ENCODE results near the gene ACTG2.
"Not testable (repeated sequence)": the region's sequence is repeated elsewhere in the genome, so short reads cannot be mapped to it uniquely, and the experiment has no call there.

DNA sequence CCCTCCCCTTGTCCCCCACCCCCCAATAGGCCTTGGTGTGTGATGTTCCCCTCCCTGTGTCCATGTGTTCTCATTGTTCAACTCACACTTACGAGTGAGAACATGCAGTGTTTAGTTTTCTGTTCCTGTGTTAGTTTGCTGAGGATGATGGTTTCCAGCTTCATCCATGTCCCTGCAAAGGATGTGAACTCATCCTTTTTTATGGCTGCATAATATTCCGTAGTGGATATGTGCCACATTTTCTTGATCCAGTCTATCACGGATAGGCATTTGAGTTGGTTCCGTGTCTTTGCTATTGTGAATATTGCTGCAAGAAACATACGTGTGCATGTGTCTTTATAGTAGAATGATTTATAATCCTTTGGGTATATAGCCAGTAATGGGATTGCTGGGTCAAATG, 14.8 kb upstream of the ACTG2 start:
- TF ChIP-seq, protein P1, sequence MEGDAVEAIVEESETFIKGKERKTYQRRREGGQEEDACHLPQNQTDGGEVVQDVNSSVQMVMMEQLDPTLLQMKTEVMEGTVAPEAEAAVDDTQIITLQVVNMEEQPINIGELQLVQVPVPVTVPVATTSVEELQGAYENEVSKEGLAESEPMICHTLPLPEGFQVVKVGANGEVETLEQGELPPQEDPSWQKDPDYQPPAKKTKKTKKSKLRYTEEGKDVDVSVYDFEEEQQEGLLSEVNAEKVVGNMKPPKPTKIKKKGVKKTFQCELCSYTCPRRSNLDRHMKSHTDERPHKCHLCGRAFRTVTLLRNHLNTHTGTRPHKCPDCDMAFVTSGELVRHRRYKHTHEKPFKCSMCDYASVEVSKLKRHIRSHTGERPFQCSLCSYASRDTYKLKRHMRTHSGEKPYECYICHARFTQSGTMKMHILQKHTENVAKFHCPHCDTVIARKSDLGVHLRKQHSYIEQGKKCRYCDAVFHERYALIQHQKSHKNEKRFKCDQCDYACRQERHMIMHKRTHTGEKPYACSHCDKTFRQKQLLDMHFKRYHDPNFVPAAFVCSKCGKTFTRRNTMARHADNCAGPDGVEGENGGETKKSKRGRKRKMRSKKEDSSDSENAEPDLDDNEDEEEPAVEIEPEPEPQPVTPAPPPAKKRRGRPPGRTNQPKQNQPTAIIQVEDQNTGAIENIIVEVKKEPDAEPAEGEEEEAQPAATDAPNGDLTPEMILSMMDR (IDR thresholded peaks at IDR 0.05): not testable (repeated sequence)
- TF ChIP-seq POLR2A, POLR2AphosphoS5, EP300 (IDR thresholded peaks at IDR 0.05): not testable (repeated sequence)
